Smooth muscle cell of the brain vasculature (primary cell): ENCODE results near the gene DLD.
"Not testable (repeated sequence)": the region's sequence is repeated elsewhere in the genome, so short reads cannot be mapped to it uniquely, and the experiment has no call there.

ENCODE experiments used
- DNase-seq: peaks from one replicate; pipeline ENCODE4 v3.0.0-alpha.2; 2012; ENCODE audit warnings: low read depth, low spot score

DLD gene, protein sequence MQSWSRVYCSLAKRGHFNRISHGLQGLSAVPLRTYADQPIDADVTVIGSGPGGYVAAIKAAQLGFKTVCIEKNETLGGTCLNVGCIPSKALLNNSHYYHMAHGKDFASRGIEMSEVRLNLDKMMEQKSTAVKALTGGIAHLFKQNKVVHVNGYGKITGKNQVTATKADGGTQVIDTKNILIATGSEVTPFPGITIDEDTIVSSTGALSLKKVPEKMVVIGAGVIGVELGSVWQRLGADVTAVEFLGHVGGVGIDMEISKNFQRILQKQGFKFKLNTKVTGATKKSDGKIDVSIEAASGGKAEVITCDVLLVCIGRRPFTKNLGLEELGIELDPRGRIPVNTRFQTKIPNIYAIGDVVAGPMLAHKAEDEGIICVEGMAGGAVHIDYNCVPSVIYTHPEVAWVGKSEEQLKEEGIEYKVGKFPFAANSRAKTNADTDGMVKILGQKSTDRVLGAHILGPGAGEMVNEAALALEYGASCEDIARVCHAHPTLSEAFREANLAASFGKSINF

DNA sequence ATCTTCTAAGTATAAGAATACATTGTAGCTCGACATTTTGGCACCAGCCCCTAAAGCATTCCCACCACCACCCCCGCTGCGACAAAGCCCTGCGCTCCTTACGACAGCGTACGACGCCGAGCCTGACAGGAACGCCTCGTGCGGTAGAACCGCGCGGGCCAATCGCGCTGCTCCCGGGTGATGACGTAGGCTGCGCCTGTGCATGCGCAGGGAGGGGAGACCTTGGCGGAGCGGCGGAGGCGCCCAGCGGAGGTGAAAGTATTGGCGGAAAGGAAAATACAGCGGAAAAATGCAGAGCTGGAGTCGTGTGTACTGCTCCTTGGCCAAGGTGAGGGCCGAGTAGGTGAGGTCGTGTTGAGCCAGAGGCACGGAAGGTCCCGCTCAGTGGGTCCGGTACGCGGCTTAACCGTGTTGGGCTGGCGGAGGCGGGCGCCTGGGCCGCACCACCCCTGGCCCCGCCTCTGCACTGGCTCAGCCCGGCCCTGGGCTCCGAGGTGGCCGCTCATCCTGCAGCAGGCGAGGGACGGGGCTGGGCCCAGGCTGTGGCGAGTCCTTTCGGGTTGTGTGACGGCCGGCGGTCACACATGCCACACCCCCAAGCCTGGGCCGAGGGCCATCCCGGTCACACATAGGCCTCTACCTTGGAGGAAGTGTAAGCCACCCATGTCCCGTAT, at the start of gene DLD:
DLD (plus strand) TSS at position 222 of the 674 bp plus-strand sequence; CDS start at position 290, 68 bp downstream.
- peak; percentile 77 for DNase-seq

DNA sequence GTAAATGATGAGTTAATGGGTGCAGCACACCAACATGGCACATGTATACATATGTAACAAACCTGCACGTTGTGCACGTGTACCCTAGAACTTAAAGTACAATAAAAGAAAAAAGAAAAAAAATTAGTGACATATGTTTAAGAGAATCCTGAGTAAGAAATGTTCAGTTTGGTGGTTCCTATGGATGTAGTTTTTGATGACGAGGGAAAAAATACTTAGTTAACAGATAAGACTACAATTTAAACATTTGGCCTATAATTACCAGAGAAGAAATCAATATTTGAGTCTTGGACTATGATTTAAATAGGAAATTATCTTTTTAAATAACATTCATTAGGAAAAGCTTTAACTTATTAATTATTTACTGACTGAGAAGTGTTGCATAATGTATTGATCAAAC, 48.8 kb upstream of the DLD start:
- no peak for DNase-seq

DNA sequence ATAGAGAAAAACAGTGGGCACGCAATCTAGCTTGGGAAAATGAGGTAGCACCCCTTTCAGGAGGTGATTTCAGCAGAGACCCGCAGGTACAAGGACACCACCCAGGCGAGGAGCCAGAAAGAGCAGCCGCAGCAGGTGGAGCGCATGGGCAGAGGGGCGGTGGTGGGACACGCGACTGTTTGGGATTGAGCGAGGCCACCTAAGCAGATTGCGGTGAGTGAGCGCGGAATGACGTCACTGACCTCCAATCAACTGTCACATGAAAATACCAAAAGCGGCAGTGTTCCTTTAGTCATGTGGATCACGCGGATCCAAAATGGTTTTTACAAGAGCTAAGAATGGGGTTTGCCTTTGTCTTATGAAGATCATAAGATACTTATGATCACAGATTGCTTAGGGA, 47.8 kb upstream of the DLD start:
- DNase-seq: no peak

DNA sequence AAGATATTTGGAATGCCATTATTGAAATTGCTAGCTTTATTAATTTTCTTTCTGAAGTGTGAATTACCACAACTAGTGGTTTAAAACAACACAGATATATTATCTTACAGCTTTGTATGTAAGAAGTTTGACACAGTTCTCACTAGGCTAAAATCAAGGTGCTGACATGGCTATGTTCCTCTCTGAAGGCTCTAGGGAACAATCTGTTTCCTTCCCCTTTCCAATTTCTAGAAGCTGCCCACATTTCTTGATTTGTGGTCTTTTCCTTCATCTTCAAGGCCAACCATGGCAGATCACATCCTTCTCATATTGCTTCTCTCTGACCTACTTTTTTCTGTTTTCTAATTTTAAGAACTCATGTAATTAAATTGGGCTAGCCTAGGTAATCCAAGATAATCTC, 44.7 kb upstream of the DLD start:
- no peak for DNase-seq

DNA sequence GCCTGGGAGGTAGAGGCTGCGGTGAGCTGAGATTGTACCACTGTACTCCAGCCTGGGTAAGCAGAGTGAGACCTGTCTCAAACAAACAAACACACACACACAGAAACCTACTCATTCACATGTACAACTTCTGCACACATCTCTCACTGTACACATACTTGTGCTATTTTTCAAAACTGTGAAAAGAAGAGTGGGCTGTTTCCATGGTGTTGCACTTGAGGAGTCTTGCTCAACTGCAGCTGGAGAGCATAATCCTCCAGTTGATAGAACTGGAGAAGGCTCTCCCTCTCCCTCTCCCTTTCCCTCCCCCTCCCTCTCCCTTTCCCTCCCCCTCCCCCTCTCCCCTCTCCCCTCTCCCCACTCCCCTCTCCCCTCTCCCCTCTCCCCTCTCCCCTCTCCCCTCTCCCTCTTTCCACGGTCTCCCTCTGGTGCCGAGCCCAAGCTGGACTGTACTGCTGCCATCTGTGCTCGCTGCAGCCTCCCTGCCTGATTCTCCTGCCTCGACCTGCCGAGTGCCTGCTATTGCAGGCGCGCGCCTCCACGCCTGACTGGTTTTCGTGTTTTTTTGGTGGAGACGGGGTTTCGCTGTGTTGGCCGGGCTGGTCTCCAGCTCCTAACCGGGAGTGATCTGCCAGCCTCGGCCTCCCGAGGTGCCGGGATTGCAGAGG, 43.7 kb upstream of the DLD start:
- DNase-seq: no peak

DNA sequence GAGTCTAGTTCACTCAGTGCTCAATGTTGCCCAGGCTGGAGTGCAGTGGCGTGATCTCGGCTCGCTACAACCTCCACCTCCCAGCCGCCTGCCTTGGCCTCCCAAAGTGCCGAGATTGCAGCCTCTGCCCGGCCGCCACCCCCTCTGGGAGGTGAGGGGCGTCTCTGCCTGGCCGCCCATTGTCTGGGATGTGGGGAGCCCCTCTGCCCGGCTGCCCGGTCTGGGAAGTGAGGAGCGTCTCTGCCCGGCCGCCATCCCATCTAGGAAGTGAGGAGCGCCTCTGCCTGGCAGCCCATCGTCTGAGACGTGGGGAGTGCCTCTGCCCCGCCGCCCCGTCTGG, 43.2 kb upstream of the DLD start:
- not testable (repeated sequence) for DNase-seq

DNA sequence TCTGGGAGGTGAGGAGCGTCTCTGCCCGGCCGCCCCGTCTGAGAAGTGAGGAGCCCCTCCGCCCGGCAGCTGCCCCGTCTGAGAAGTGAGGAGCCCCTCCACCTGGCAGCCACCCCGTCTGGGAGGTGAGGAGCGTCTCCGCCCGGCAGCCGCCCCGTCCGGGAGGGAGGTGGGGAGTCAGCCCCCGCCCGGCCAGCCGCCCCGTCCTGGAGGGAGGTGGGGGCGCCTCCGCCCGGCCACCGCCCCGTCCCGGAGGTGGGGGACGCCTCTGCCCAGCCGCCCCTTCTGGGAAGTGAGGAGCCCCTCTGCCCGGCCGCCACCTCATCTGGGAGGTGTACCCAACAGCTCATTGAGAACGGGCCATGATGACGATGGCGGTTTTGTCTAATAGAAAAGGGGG, 42.8 kb upstream of the DLD start:
- not testable (repeated sequence) for DNase-seq

DNA sequence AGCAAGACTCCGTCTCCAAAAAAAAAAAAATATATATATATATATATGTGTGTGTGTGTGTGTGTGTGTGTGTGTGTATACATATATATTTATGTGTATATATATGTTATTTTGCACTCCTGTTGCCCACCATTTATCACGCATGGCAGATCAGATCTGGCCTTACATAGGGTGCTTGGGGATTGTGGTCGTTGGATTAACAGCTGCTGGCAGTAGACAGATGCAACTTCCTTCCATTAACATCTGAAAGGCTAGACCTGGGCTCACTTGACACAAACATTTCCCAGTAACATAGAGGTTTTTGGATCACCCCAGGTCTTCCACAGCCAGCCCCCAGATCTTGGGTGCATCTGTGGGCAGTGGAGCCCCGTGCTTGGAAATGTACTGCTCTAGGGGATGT, 40.8 kb upstream of the DLD start:
- no peak for DNase-seq

DNA sequence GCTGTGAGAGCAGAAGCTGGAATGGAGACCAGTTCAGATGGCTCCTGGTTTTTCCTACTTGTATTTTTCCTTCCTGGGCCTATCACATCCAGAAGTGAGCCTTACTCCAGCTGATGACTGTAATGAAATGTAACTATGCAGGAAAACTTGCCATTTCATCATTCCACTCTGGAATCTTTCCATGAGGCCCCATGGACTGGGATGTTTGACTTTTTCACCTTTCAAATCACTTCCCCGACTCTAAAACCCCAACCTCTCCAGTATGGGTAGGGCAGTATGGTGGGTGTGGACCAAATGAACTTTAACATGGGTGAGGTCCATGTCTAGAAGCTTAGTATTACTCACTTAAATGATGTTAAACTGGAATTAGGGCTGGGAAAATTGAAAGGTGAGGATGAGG, 40.3 kb upstream of the DLD start:
- no peak for DNase-seq

DNA sequence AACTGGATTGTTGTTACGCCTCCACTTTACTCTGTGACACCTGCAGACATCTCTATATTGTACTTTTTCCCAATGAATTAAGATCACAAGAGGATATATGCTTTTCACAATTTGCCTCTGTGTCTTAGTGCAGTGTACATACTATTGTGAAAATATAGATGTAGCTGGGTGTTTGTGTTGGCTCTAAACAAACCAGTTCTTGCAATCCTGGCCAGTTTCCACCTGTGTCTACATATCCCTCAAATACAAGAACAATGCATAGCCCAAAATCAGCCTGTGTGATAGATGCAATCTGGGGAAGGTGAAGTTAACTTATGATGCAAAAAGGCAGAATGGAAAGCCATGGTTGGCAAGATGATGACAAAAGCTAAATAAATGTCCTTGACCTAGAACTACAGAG, 36.5 kb upstream of the DLD start:
- no peak for DNase-seq

DNA sequence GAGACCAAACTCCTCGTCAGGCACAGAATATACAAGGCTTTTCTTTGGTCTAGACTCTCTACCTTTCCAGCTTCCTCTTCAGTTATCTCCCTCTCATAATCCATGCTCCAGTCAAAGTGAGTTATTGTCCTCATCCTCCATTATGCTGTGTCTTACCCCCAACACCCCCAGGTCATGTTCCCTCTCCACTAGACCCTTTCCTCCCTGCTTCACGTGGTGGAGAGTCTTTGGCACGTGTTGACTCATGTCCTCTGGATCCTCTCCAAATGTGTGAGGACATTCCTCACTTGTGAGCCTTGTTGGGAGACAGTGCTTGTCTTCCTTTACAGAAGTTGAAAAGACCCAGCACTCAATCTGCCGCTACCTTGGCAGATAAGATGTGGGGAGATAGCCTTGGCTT, 36.0 kb upstream of the DLD start:
- DNase-seq: no peak

DNA sequence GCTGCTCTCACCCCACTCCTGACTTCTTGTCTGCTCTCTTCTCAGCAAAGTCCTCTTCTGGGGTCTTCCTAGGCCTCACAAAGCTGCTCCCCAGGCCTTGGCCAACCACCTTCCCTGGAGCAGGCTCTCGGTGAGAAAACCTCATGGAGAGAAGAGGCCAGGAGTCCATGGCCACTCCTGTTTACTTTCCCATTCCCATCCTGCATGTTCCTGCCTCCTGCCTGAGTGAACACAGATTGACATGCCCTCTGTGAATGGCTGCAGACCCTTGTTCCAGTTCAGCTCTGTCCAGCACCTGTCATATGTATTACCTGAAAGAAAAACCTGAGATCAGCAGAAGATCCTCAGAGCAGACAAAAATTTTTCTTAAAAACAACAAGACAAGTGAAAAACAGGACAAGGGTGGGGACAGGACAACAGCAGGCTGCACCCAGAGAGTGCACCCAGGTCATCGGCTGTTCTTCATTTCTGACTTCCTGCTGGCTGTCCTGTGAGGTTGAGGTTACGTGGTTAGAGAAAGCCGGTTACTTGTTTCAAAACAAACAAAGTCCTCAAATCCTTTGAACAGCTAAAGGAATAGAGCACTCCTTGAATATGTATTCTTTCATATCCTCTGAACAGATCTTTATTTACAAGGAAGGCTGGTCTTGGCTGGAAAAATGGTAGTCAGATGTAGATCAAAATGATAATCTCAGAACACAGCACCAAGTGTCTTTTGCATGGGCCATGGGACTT, 34.0 kb upstream of the DLD start:
- no peak for DNase-seq

DNA sequence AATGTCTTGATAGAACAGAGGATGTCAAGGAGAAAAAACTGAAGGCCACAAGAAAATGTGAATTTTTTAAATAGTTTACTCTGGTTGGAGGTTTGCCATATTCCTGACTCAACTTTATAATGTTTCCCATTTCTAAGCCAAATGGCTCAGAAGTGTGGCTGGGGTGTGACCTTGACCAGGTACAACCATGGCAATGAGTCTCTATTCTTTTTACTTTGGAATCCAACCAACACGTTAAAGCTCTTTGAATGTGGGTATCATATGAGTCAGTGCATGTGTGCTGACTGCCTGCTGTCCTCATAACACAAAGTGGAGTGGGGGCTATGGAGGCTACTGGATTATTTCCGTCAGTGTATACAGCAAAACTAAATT, 33.5 kb upstream of the DLD start:
- no peak for DNase-seq

DNA sequence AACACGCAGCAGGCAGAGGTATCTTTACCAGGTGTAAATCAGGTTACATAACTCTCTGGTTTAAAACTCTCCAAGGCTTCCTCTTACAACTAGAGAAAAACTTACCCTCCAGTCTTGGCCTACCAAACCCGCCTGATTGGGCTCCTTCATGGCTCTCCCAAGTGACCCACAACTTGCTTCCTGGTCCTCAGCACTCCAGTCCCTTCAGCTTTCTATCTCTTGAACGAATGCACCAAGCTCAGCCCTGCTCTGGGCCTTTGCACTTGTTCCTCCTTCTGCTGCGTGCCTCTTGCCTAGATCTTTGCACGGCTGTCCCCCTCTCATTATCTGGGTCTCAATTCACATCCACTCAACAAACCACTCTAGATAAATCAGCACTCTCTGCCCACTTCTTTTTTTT, 32.7 kb upstream of the DLD start:
- DNase-seq: no peak

DNA sequence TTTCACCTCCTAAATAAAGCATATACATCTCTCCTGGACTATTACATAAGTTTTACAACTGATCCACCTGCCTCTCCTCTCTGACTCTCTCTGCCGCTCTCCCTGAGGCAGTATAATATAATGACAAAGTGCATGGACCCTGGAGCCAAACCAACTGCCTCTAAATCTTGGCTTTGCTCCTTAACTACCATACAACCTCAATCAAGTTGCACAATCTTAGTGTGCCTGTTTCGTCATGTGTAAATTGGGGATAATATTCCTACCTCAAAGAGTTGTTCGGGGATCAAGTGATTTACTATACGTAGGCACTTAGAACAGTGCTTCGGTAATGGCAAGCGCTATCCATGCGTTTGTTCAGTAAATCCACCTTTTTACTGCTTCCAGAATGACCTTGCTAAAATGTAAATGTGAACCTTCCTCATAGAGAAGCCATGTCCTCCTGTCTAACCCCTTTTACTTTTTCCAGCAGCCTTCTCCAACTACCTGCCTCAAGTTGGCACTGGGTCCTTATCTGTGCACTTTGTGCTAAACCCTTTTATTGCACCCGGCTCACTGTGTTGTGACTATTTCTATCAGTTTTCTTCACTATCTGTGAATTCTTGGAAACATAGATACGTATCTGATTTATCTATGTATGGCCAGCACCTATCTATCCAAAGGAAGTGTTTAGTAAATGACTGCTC, 30.6 kb upstream of the DLD start:
- no peak for DNase-seq

DNA sequence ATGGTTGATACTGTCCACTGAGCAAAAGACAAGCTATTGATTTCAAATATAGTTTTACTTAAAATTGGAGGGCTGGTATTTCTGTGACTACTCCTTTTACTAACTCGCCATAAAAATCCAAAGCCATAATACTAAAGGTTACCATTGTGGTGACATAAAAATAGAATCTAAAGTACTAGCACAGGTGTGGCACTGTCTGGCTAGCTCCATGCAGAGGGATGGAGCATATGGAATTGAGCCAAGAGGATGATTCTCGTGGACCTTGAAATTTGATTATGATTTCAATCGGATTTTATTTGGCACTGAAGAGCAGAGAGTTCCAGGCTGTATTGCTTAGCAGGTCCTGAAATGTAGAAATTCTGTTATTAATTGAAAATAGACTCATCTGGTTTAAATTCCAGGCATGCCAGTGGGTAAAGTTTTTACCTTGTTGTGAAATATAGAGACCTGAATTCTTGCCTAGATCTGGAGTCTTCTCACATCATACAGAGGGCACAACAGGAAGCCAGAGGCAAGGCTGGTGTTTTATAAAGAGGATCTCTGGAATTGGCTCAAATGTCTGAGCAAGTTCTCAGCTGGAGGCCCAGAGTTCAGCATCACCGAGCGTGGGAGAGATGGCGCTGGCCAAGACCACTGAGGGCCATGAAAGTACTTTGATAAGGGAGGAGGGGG, 29.9 kb upstream of the DLD start:
- DNase-seq: peak; percentile 21

DNA sequence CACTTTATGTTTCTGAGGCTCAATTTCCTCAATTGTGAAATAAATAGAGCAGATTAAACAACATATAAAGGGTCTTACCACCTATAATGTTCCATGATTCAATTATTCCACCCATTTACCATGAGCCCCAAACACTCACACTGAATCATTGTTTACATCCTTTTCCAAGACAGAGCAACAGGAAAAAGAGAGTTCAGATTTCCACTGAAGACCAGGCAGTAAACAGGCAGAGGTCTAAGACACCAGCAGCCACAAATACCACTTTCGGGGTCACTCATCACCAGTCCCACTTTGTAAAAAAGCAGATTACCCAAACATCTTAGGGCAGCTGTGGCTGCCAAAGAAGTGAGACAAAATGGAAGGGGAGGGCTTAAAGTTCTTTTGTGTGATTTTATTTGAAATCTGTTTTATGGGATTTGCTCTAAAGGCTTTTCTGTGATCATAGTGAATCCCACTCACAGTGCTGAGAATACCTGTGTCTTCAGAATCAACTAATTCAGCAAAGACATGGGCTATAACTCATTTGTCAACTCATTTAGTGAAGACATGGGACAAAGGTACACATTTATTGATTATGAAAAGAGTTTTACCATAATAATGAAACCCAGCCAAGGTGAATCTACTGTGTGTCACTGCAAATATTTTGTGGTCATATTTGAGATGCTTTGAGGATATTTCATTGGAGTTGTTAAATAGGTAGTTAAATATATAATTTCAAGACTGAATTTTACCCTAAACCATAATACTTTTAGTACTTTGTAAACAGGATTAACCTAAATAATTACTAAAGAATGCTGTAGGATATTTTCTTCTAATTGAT, 24.8 kb upstream of the DLD start:
- DNase-seq: no peak

DNA sequence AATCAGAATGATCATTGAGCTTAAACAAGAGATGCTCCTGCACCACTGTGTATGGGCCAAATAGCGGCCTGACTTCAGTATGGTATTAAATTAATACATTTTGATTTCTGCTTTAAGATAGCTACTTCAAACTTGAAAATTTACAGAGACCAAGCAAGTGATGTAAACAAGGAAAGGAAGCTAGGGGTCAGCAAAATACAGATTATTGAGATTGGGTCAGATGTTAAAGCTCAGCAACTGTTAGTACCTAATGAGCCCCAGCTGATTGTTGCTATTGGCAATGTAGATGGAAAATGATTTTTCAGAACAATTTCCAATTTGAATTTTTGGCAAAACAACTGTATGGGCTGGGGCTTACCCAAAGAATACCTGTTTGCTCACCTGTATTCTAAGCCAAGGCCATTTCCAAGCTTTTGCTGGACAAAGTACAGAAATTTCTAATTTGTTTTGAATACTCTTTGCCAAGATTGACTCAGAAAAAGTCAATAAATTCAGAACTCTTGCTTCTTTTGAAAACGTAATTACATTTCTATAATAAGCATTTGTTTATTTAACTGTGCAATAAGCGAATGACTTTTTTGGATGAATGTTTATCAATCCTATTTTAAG, 23.0 kb upstream of the DLD start:
- DNase-seq: no peak

DNA sequence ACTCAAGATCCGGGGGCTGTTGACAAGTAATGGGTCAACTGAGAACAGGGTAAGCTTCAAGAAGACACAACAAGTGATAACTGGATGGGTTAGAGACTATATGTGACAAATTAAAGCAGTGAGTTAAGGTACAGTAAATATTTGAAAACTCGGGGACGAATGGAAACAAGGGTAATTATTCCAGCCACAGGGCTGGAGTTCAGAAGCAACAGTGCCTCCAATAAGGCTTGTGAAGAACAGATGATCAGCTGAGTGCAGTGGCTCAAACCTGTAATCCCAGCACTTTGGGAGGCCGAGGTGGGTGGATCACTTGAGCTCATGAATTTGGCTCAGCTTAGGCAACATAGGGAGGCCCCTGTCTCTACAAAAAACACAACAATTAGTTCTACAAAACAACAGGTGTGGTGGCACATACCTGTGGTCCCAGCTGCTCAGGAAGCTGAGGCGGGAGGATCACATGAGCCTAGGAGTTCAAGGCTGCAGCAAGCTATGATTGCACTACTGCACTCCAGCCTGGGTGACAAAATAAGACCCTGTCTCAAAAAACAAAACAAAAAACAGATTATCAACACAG, 20.5 kb upstream of the DLD start:
- no peak for DNase-seq
